Activated CD4-positive, alpha-beta T cell treated with anti-CD3 and anti-CD28 coated beads, Interleukin-2, amount 50 U/mL, for 16 hours (primary cell): ENCODE data around the gene LZTS3.
A peak's percentile ranks its signal among the peaks of the same experiment; 100 is the strongest.
"Not testable (repeated sequence)": the region's sequence is repeated elsewhere in the genome, so short reads cannot be mapped to it uniquely, and the experiment has no call there.

ENCODE experiments used
- DNase-seq: peaks from one replicate; pipeline ENCODE4 v3.0.0-alpha.2; 2020

Gene LZTS3

GRCh38 chr20:3133155-3133554 lies 40.2 kb downstream of the LZTS3 start:
- no peak for DNase-seq

DNA sequence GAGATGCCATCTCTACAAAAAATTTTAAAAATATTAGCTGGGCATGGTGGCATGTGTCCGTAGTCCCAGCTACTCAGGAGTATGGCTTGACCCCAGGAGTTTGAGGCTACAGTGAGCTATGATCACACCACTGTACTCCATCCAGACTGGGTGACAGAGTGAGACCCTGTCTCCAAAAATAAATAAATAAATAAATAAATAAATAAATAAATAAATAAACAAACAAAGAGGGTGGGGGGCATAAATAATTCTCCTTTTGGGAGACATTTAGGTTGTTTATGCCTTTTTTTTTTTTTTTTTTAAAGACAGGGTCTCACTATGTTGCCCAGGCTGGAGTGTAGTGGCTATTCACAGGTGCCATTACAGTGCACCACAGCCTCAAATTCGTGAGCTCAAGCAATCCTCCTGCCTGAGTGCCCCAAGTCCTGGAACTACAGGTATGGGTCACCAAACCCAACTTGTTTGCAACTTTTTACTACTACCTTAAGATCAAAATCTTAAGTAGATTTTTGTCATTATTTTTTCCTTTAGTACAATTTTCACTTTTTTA lies 43.2 kb downstream of the LZTS3 start:
- DNase-seq: no peak

- DNase-seq: no peak
These were observed 44.3 kb downstream of the LZTS3 start for GRCh38 chr20:3129094-3129493.

GRCh38 chr20:3128275-3128984 lies 44.9 kb downstream of the LZTS3 start:
- DNase-seq: no peak

DNA sequence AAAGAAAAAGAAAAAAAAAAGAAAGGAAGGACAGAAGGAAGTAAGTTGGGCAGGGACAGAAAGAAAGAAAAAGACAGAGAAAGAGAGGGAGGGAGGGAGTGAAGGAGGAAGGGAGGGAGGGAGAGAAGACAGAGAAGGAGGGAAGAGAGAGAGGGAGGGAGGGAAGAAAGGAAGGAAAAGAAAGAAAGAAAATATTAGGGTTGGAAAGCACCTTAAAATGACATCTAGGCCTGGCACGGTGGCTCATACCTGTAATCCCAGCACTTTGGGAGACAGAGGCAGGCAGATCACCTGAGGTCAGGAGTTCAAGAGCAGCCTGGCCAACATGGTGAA lies 46.9 kb downstream of the LZTS3 start:
- DNase-seq: no peak

- not testable (repeated sequence) for DNase-seq
These were observed 47.4 kb downstream of the LZTS3 start for GRCh38 chr20:3125776-3126526.

DNA sequence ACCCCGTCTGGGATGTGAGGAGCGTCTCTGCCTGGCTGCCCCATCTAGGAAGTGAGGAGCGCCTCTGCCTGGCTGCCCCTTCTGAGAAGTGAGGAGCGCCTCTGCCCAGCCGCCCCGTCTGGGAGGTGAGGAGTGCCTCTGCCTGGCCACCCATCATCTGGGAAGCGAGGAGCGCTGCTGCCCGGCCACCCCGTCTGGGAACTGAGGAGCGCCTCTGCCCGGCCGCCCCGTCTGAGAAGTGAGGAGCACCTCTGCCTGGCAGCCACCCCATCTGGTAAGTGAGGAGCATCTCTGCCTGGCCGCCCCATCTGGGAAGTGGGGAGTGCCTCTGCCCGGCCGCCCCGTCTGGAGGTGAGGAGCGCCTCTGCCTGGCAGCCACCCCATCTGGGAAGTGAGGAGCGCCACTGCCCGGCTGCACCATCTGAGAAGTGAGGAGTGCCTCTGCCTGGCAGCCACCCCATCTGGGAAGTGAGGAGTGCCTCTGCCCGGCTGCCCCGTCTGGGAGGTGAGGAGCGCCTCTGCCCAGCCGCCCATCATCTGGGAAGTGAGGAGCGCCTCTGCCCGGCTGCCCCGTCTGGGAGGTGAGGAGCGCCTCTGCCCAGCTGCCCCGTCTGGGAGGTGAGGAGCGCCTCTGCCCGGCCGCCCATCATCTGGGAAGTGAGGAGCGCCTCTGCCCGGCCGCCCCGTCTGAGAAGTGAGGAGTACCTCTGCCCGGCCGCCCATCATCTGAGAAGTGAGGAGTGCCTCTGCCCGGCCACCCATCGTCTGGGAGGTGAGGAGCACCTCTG lies 48.4 kb downstream of the LZTS3 start:
- DNase-seq: not testable (repeated sequence)

DNA sequence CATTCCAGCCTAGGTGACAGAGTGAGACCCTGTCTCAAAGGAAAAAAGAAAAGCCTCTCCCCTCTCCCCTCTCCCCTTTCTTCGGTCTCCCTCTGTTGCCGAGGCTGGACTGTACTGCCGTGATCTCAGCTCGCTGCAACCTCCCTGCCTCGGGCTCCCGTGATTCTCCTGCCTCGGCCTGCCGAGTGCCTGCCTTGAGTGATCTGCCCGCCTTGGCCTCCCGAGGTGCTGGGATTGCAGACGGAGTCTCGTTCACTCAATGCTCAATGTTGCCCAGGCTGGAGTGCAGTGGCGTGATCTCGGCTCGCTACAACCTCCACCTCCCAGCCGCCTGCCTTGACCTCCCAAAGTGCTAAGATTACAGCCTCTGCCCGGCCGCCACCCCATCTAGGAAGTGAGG lies 49.2 kb downstream of the LZTS3 start:
- DNase-seq: not testable (repeated sequence)

DNA sequence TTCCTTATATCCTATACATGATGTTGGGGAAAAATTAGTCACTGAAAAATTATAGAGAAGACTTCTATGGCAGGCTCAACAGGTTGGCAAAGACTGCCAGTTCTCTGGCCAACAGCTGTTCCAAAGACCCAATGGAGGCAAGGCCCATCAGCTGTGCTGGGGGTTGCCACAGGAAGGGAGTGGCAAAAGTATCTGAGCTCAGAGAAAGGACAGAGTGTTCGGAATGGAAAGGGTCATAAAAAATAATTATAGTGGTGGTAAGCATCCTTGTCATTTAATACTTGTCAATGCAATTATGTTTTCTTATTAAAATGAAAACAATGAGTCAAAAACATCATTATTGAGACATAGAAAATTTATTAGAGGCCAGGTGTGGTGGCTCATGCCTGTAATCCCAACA lies 49.8 kb downstream of the LZTS3 start:
- no peak for DNase-seq

DNA sequence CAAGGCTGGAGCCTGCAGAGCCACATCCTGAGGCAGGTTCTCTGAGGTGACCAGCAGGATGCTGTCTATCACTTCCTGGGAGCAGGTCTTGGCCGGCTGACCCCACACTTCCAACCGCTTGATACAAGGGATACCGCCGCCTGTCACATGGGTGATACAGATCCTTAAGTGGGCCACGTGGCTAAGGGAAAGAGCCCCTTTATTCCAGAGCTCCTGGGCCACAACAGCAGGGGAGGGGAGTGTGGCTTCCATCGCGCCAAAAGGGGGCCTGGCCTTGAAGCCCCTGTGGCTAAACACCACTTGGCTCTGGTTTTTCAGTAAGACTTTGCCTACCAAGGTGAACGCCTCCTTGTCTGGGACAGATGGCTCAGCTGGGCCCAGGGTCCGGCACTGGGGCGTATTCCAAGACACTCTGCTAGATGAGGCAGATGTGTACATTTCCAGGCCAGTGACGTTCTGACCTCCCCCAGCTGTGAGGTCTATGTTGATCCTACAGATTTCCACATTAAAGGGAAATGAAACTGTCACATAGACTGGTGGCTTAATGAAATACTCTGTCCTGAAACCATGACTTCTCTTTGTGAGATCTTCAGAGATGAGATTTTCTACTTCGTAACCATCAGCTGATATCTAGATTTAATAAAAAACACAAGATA lies 51.3 kb downstream of the LZTS3 start:
- DNase-seq: no peak

GRCh38 chr20:3121271-3121911 lies 52.0 kb downstream of the LZTS3 start:
- DNase-seq: no peak

DNA sequence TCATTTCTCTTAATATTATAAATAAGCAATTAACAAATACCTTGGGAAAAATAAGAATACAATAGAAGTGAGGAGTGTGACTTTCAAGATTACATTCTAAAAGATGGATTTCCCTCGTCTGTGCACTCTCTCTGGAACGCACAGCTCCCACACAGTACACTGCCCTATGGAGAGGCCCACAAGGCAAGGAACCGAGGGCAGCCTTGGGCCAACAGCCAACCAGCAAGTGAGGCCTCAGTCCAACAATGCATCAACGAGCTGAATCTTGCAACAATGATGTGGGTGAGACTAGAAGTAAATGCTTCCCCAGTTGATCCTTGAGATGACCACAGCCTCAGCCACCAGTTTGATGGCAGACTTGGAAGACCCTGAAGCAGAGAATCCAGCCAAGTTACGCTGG lies 54.3 kb downstream of the LZTS3 start:
- no peak for DNase-seq

DNA sequence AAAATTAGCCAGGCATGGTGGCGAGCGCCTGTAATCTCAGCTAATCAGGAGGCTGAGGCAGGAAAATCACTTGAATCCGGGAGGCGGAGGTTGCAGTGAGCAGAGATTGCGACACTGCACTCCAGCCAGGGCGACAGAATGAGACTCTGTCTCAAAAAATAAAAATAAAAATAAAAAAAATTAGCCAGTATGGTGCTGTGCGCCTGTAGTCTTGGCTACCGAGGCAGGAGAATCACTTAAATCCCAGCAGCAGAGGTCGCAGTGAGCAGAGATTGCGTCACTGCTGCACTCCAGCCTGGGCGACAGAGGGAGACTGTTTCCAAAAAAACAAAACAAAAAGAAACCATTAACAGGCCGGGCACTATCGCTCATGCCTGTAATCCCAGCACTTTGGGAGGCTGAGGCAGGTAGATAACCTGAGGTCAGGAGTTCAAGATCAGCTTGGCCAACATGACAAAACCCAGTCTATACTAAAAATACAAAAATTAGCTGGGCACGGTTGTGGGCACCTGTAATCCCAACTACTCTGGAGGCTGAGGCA lies 55.4 kb downstream of the LZTS3 start:
- DNase-seq: peak; percentile 31

DNA sequence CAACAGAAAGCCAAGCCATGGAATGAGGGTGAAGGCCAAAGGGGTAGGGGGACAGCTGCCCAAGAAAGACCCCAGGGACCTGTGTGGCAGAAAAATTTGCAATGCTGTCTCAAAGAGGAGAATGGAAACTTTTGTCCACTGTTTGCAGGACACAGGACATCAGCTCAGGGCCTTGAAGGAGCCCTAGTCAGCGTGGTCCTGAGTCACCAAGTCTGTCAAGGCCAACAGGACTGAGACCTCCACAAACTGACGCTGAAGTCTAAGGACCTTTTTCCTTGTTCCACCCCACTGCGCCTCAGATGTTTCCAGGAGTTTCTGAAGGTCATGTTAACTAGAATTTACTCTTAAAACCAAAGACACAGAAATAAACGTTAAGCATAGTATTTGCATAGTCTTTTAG lies 57.0 kb downstream of the LZTS3 start:
- no peak for DNase-seq

GRCh38 chr20:3115190-3116107 lies 57.9 kb downstream of the LZTS3 start:
- DNase-seq: peak; percentile 23
